HCT116 (cell line): ENCODE data around the gene GPR32. TPM values are rescaled to one million over a fixed set of nuclear protein-coding genes. Genes with fewer than 3 reads are reported as not detected.

Experiments used
- ATAC-seq: fragments of 200-7000 bp; cut with Tn5 transposase; 2 replicates; pipeline ENCODE4 v1.9.1; 2020; ENCODE audit warnings: mild to moderate bottlenecking, moderate library complexity
- BruUV-seq: library from RNA; stranded (reverse); fragments of 400-500 nt; replicated peaks from 2 replicates; lab custom pipeline; 2021; lab: Mats Ljungman, UMichigan
- CTCF ChIA-PET: fragments of 300-600 bp; sonication (Branson Sonifier 250); formaldehyde crosslinking; loops from one replicate; lab custom pipeline; 2021; ENCODE audit warnings: antibody characterized with exemption; lab: Charles Lee
- POLR2A ChIA-PET: fragments of 300-600, 350-600 bp; sonication (Branson Sonifier 250); formaldehyde crosslinking; loops from one replicate; lab custom pipeline; 2021; ENCODE audit warnings: antibody characterized with exemption; lab: Charles Lee
- RAD21 ChIA-PET, 2 experiments: fragments of 300-600 bp; sonication (Branson Sonifier 250); formaldehyde crosslinking; loops; one replicate each; lab custom pipeline; 2023; ENCODE audit warnings: low total read pairs in 2 of 2; ENCODE audit not compliant: uncharacterized antibody in 2 of 2, unreplicated experiment in 2 of 2, low non-redundant PET in 1 of 2; lab: Charles Lee
- DNase-seq: peaks from one replicate; pipeline ENCODE4 v3.0.0-alpha.2; 2010; ENCODE audit warnings: low read depth, low spot score
- H2AFZ ChIP-seq: fragments of 200-600 bp; shearing (Covaris generic), sonication (generic); 2 replicates; pipeline ENCODE4 v1.6.1; 2017; ENCODE audit warnings: low read depth, mixed run types, mixed read lengths, antibody characterized with exemption, low read length; ENCODE audit not compliant: poor library complexity, severe bottlenecking
- H3K27ac ChIP-seq: 2 replicates; pipeline ENCODE4 v1.5.1; 2012; ENCODE audit warnings: low read depth, low read length
- H3K27me3 ChIP-seq: fragments of 200-600 bp; sonication (generic); 2 replicates; pipeline ENCODE4 v1.6.1; 2016; ENCODE audit warnings: mixed run types, low read length, mixed read lengths; ENCODE audit not compliant: insufficient read depth
- H3K36me3 ChIP-seq, 2 experiments: fragments of 200-500 bp in 1 of 2; fragments of 200-600 bp in 1 of 2; sonication (Bioruptor generic) in 1 of 2; sonication (generic) in 1 of 2; 2 replicates each; pipeline versions ENCODE4 v1.5.1 to v1.6.1; 2014 to 2016; ENCODE audit warnings: low read length in 2 of 2, inconsistent platforms in 1 of 2, mixed read lengths in 1 of 2, mixed run types in 1 of 2; ENCODE audit not compliant: insufficient read depth in 2 of 2, control insufficient read depth in 1 of 2
- H3K4me1 ChIP-seq, 2 experiments: fragments of 200-600 bp in 1 of 2; sonication (generic) in 1 of 2; 2 replicates each; pipeline versions ENCODE4 v1.5.1 to v1.6.1; 2012 to 2017; ENCODE audit warnings: low read length in 2 of 2, inconsistent platforms in 1 of 2, mild to moderate bottlenecking in 1 of 2, mixed read lengths in 1 of 2, mixed run types in 1 of 2, moderate library complexity in 1 of 2; ENCODE audit not compliant: insufficient read depth in 2 of 2, control insufficient read depth in 1 of 2
- H3K4me2 ChIP-seq: fragments of 200-600 bp; sonication (generic); 2 replicates; pipeline ENCODE4 v1.6.1; 2017; ENCODE audit warnings: mixed run types, low read length, mixed read lengths
- H3K4me3 ChIP-seq, 2 experiments: fragments of 200-600 bp in 1 of 2; sonication (generic) in 1 of 2; replicated peaks in 1 of 2; 2 replicates each; pipeline ENCODE4 v1.5.1; 2011 to 2016; ENCODE audit warnings: low read length in 2 of 2, control low read depth in 1 of 2, low read depth in 1 of 2, mild to moderate bottlenecking in 1 of 2, mixed read lengths in 1 of 2, mixed run types in 1 of 2
- H3K79me2 ChIP-seq: fragments of 200-600 bp; sonication (generic); 2 replicates; pipeline ENCODE4 v1.6.1; 2017; ENCODE audit warnings: mild to moderate bottlenecking, mixed run types, low read length, moderate library complexity, mixed read lengths; ENCODE audit not compliant: insufficient read depth
- H3K9ac ChIP-seq: fragments of 200-600 bp; sonication (generic); 2 replicates; pipeline ENCODE4 v1.6.1; 2016; ENCODE audit warnings: low read length, mixed read lengths
- H3K9me2 ChIP-seq: fragments of 200-600 bp; sonication (generic), shearing (Covaris generic); 2 replicates; pipeline ENCODE4 v1.6.1; 2017; ENCODE audit warnings: mixed run types, mild to moderate bottlenecking, moderate library complexity; ENCODE audit not compliant: insufficient read depth
- H3K9me3 ChIP-seq, 2 experiments: fragments of 200-500 bp in 1 of 2; fragments of 200-600 bp in 1 of 2; sonication (Bioruptor generic) in 1 of 2; sonication (generic) in 1 of 2; 2 replicates each; pipeline ENCODE4 v1.6.1; 2014 to 2017; ENCODE audit warnings: low read length in 2 of 2, mixed read lengths in 2 of 2, inconsistent platforms in 1 of 2, low read depth in 1 of 2, mild to moderate bottlenecking in 1 of 2, mixed run types in 1 of 2, moderate library complexity in 1 of 2; ENCODE audit not compliant: control insufficient read depth in 1 of 2, insufficient read depth in 1 of 2
- H4K20me1 ChIP-seq: fragments of 200-600 bp; sonication (generic), shearing (Covaris generic); 2 replicates; pipeline ENCODE4 v1.6.1; 2017; ENCODE audit warnings: mixed run types, mild to moderate bottlenecking, moderate library complexity; ENCODE audit not compliant: insufficient read depth
- CBX3 ChIP-seq: IDR thresholded peaks from 2 replicates; pipeline ENCODE4 v1.6.1; 2012; ENCODE audit warnings: low read depth
- CEBPB ChIP-seq: IDR thresholded peaks from 2 replicates; pipeline ENCODE4 v1.6.1; 2012; ENCODE audit warnings: low read depth
- EGR1 ChIP-seq: IDR thresholded peaks from 2 replicates; pipeline ENCODE4 v1.6.1; 2012; ENCODE audit warnings: low read depth
- ELF1 ChIP-seq: IDR thresholded peaks from 2 replicates; pipeline ENCODE4 v1.6.1; 2012; ENCODE audit warnings: low read depth, borderline replicate concordance
- EZH2phosphoT487 ChIP-seq: fragments of 200-600 bp; IDR thresholded peaks from 2 replicates; pipeline ENCODE4 v1.6.1; 2018; ENCODE audit warnings: antibody characterized with exemption, borderline replicate concordance
- FOSL1 ChIP-seq: IDR thresholded peaks from 2 replicates; pipeline ENCODE4 v1.6.1; 2012; ENCODE audit warnings: low read depth
- JUND ChIP-seq: IDR thresholded peaks from 2 replicates; pipeline ENCODE4 v1.6.1; 2012
- POLR2A ChIP-seq: IDR thresholded peaks from 2 replicates; pipeline ENCODE4 v1.7.0; 2011; ENCODE audit warnings: borderline replicate concordance; ENCODE audit not compliant: insufficient read depth, insufficient read length; ENCODE audit errors: extremely low read depth
- RAD21 ChIP-seq: IDR thresholded peaks from 2 replicates; pipeline ENCODE4 v1.6.1; 2012; ENCODE audit warnings: low read depth, mild to moderate bottlenecking
- SIN3A ChIP-seq: IDR thresholded peaks from 2 replicates; pipeline ENCODE4 v1.6.1; 2012; ENCODE audit warnings: low read depth
- SP1 ChIP-seq: IDR thresholded peaks from 2 replicates; pipeline ENCODE4 v1.6.1; 2012; ENCODE audit warnings: low read depth
- SRF ChIP-seq: IDR thresholded peaks from 2 replicates; pipeline ENCODE4 v1.6.1; 2012; ENCODE audit warnings: low read depth
- TCF7L2 ChIP-seq: IDR thresholded peaks from 2 replicates; pipeline ENCODE4 v1.7.0; 2011; ENCODE audit warnings: borderline replicate concordance, inconsistent platforms; ENCODE audit not compliant: insufficient read depth, insufficient read length; ENCODE audit errors: extremely low read depth
- ZNF274 ChIP-seq: fragments of 200-500 bp; sonication (Bioruptor generic); IDR thresholded peaks from 2 replicates; pipeline ENCODE4 v1.6.1; 2014; ENCODE audit warnings: mild to moderate bottlenecking, low read depth, low read length, inconsistent platforms
- intact Hi-C: fragments of 100-400 bp; cut with micrococcal nuclease; formaldehyde crosslinking; loops from 2 replicates; pipeline ENCODE4 v1.10.0; 2022
- total RNA-seq: library from RNA; stranded (reverse); gene quantifications from one replicate; pipeline ENCODE4 v1.2.1, GENCODE V29; 2021; ENCODE audit not compliant: unreplicated experiment
- TF ChIP-seq, protein P1 (sequence below): IDR thresholded peaks from 2 replicates; pipeline ENCODE4 v1.6.1; 2012
- TF ChIP-seq, protein P2 (sequence below): IDR thresholded peaks from 2 replicates; pipeline ENCODE4 v1.6.1; 2011; ENCODE audit warnings: mild to moderate bottlenecking, low read length, moderate library complexity; ENCODE audit not compliant: insufficient replicate concordance; ENCODE audit errors: extremely low read depth
- TF ChIP-seq, protein P3 (sequence below), 3 experiments: fragments of 200-600 bp in 1 of 3; sonication (generic) in 1 of 3; IDR thresholded peaks in 2 of 3; conservative IDR thresholded peaks in 1 of 3; 2 replicates each; pipeline ENCODE4 v1.5.1; 2012 to 2017; ENCODE audit warnings: low read depth in 2 of 3, low read length in 2 of 3, antibody characterized with exemption in 1 of 3, borderline replicate concordance in 1 of 3, control low read depth in 1 of 3, mild to moderate bottlenecking in 1 of 3, mixed read lengths in 1 of 3, mixed run types in 1 of 3, moderate library complexity in 1 of 3; ENCODE audit not compliant: insufficient read depth in 1 of 3

GPR32 gene
- total RNA-seq, 1 experiment from 2014 or later = not detected

- no TSS peak for BruUV-seq
- no peak for ATAC-seq
- no peaks in the 10 kb centered on the region for H3K36me3 ChIP-seq
- H3K79me2 ChIP-seq = no peaks in the 10 kb centered on the region
- peaks cover 0 to 3% of the 10 kb centered on the region in 2 experiments; a peak in 1 of 4 replicates for H3K4me1 ChIP-seq
- intact Hi-C loops = no loop called here
- no peaks in the 10 kb centered on the region for H3K27me3 ChIP-seq
- H3K9me2 ChIP-seq = no peaks in the 10 kb centered on the region
- H3K27ac ChIP-seq = no peak overlapping the region
- POLR2A ChIA-PET = interaction anchor here (0.6 kb wide), 1 partner anchor 60 kb away, joined by 3 read pairs; no protein-coding TSS in a partner anchor
- no peak overlapping the region for H3K4me2 ChIP-seq
- TF ChIP-seq EZH2phosphoT487 = no peak
- no peak for TF ChIP-seq CEBPB
- TF ChIP-seq SIN3A = no peak
- TF ChIP-seq FOSL1 = no peak
- TF ChIP-seq CBX3 = no peak
- no peak for TF ChIP-seq JUND
- TF ChIP-seq SP1 = no peak
- TF ChIP-seq ZNF274 = no peak
- TF ChIP-seq POLR2A = no peak
- TF ChIP-seq, all 23 proteins: peak for 0
- Histone ChIP-seq H3K4me3 (no peak overlapping the region), H2AFZ (no peak overlapping the region), H4K20me1 (no peaks in the 10 kb centered on the region), H3K9me3 (no peaks in the 10 kb centered on the region), H3K9ac (no peak overlapping the region)
- RAD21 ChIA-PET = no interaction called here
- DNase-seq = no peak
- CTCF ChIA-PET = interaction anchor here (0.7 to 3.6 kb wide), 3 partner anchors 61 to 311 kb away, joined by 3 to 13 read pairs (median 3); no protein-coding TSS in a partner anchor
These were observed 15.1 kb downstream of the GPR32 start for GRCh38 chr19:50785329-50785728.

- Histone ChIP-seq H3K4me1 (peaks cover 11 to 17% of the 10 kb centered on the region in 2 experiments; a peak in 3 of 4 replicates), H2AFZ (no peak within 1 kb of the TSS), H3K27ac (no peak within 1 kb of the TSS), H3K79me2 (no peaks in the 10 kb centered on the region), H3K4me2 (no peak within 1 kb of the TSS), H3K9me2 (no peaks in the 10 kb centered on the region), H3K36me3 (no peaks in the 10 kb centered on the region), H3K9me3 (no peaks in the 10 kb centered on the region), H3K4me3 (no peak within 1 kb of the TSS), H3K27me3 (no peaks in the 10 kb centered on the region), H3K9ac (no peak within 1 kb of the TSS), H4K20me1 (no peaks in the 10 kb centered on the region)
- ChIA-PET RAD21 (no interaction called here), POLR2A (no interaction called here), CTCF (no interaction called here)
- no peak for DNase-seq
- intact Hi-C loops = loop anchor here (5.0 kb wide), 1 partner anchor 302 kb away; no protein-coding TSS in a partner anchor
- ATAC-seq = no peak
- no TSS peak for BruUV-seq
- no peak for TF ChIP-seq ELF1
- TF ChIP-seq EGR1 = no peak
- no peak for TF ChIP-seq CEBPB
- TF ChIP-seq JUND = no peak
- no peak for TF ChIP-seq EZH2phosphoT487
- TF ChIP-seq SP1 = no peak
- TF ChIP-seq POLR2A = no peak
- TF ChIP-seq, protein P1, sequence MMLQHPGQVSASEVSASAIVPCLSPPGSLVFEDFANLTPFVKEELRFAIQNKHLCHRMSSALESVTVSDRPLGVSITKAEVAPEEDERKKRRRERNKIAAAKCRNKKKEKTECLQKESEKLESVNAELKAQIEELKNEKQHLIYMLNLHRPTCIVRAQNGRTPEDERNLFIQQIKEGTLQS = no peak
- TF ChIP-seq RAD21 = no peak
- TF ChIP-seq TCF7L2 = no peak
- TF ChIP-seq, protein P2, sequence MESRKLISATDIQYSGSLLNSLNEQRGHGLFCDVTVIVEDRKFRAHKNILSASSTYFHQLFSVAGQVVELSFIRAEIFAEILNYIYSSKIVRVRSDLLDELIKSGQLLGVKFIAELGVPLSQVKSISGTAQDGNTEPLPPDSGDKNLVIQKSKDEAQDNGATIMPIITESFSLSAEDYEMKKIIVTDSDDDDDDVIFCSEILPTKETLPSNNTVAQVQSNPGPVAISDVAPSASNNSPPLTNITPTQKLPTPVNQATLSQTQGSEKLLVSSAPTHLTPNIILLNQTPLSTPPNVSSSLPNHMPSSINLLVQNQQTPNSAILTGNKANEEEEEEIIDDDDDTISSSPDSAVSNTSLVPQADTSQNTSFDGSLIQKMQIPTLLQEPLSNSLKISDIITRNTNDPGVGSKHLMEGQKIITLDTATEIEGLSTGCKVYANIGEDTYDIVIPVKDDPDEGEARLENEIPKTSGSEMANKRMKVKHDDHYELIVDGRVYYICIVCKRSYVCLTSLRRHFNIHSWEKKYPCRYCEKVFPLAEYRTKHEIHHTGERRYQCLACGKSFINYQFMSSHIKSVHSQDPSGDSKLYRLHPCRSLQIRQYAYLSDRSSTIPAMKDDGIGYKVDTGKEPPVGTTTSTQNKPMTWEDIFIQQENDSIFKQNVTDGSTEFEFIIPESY = no peak
- no peak for TF ChIP-seq SIN3A
- no peak for TF ChIP-seq FOSL1
- TF ChIP-seq SRF = no peak
- TF ChIP-seq, protein P3, sequence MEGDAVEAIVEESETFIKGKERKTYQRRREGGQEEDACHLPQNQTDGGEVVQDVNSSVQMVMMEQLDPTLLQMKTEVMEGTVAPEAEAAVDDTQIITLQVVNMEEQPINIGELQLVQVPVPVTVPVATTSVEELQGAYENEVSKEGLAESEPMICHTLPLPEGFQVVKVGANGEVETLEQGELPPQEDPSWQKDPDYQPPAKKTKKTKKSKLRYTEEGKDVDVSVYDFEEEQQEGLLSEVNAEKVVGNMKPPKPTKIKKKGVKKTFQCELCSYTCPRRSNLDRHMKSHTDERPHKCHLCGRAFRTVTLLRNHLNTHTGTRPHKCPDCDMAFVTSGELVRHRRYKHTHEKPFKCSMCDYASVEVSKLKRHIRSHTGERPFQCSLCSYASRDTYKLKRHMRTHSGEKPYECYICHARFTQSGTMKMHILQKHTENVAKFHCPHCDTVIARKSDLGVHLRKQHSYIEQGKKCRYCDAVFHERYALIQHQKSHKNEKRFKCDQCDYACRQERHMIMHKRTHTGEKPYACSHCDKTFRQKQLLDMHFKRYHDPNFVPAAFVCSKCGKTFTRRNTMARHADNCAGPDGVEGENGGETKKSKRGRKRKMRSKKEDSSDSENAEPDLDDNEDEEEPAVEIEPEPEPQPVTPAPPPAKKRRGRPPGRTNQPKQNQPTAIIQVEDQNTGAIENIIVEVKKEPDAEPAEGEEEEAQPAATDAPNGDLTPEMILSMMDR (IDR thresholded peaks at IDR 0.05 in 2 of 3, conservative IDR thresholded peaks at IDR 0.05 in 1 of 3; ENCODE audit: borderline replicate concordance in 1 of 3, insufficient read depth in 1 of 3, low read depth in 2 of 3, low read length in 2 of 3) = no peak
These were observed 20.1 kb downstream of the GPR32 start, which contains the start of gene ACP4 for GRCh38 chr19:50790396-50790795. TSS of gene ACP4 (plus strand) at chr19:50790415. CDS start at chr19:50790415, 0 bp downstream.
